ENCODE data around the gene TSPAN5.
"Not testable (repeated sequence)": the region's sequence is repeated elsewhere in the genome, so short reads cannot be mapped to it uniquely, and the experiment has no call there.

TSPAN5 gene

DNA sequence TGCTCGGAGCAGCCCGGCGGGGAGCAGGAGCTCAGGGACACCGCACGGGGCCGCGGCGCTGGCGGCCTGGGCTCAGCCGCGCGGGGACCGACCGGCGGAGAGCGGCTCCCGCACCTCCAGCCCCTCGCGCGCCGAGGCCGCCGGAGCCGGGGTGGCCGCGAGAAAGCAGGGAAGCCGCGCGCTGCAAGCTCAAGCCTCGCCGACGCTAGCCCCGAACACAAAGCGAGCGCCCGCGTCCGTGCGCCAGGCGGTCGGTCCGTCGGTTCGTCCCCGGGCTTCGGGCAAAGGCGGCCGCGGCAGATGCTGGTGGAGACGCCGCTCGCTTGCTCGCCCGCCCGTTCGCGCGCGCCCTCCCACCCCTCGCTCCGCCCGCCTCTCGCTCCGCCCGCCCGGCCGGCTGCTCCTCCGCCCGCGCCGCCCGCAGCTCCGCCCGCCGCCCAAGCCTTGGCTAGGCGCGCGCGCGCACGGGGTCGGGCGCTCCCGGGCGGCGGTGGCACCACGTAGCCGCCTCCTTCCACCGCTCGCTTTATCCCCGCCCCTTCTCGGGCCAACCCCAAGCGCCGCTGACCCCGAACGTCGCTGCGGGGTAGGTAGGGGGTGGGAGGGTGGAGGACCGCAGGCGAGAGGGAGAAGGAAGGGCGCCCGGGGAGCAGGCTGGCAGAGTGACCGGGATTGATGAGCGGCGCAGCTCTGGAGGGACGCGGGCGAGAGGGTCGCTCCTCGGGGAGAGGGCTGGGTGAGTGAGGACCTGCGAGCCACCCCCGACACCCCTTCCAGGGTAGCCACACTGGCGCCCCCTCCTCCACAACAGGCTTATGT lies at the start of gene TSPAN5:
TSPAN5 (minus strand) TSS at position 325 of the 819 bp plus-strand sequence.
- peak; percentile 5 for DNase-seq

DNA sequence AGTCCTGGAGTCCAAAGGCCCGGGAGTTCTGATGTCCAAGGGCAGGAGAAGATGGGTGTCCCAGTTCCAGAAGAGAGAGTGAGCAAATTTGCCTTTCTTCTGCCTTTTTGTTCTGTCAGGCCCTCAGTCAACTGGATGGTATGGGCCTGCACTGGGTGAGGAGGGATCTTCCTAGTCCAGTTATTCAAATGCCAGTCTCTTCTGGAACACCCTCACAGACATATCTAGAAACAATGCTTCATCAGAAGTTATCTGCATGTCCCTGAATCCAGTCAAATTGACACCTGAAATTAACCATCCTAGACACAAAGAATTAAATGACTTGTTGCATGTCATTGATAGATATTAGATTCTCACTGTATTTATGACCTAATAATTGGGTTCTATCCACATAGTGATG lies 48.5 kb upstream of the TSPAN5 start:
- DNase-seq: no peak

DNA sequence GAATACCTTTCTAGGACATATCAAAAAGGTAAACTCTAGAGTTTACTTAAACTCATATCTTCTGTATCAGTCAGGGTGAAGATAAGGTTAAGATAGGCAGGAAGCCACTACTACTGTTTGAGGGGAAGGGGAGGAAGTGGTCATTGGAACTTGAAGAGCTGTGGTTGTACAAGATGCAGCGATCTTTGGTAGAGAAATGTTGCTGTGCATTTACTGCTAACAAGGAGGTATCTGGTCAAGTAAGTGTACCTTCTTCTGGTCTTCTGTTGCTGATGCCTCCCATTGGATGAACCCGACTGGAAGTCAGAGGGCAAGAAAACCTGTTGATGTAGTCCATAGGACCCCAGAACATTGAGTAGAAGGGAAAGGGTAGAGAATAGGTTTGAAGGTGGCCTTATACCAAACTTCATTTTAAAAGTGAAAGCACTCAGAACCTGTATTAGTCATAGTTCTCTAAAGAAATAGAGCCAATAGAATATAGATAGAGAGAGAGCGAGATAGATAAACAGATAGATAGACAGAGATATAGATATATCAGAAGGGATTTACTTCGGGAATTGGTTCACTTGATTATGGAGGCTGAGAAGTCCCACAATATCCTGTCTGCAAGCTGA lies 47.9 kb upstream of the TSPAN5 start:
- no peak for DNase-seq

DNA sequence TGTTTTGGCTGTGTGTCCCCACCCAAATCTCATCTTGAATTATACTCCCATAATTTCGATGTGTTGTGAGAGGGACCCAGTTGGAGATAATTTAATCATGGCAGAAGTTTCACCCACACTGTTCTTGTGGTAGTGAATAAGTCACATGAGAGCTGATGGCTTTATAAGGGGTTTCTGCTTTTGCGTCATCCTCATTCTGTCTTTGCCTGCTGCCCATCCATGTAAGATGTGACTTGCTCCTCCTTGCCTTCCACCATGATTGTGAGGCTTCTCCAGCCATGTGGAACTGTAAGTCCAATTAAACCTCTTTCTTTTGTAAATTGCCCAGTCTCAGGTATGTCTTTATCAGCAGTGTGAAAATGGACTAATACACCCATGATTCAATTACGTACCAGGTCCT lies 47.2 kb upstream of the TSPAN5 start:
- DNase-seq: not testable (repeated sequence)

DNA sequence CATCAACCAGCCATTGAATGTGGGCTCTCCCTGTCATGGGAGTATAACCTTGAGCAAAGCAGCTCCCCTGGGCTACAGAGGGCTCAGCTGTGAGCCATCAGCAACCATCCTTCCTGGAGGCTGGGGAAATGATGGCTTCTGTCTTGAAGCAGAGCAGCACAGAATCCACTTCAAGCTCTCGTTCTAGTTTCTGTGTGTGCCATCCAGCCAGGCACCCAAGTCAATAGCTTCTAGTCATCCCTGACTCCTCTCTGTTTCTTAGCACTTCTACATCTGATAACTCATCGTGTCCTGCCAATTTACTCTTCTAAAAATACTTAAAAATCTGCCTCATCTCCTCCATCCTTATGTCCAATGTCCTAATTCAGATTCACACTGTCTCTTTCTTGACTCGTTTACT lies 42.2 kb upstream of the TSPAN5 start:
- no peak for DNase-seq

DNA sequence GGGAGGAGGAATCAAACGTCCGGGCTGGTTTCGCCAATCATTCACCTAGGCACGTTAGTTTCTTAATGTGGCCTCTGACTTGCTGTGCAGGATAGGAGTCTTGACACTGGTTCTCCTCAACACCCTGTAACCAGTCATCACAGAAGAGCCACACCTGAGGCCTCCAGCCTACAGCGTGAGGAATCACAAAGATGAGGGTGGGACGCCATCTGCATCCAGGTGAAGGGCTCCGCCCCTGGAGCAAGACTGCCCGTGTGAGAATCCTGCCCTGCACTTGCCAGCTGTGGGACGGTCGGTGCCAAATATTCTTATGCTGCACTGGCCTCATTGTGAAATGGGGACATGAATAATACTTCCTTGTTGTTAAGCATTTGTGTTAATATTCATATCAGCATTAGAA lies 35.7 kb upstream of the TSPAN5 start:
- no peak for DNase-seq

DNA sequence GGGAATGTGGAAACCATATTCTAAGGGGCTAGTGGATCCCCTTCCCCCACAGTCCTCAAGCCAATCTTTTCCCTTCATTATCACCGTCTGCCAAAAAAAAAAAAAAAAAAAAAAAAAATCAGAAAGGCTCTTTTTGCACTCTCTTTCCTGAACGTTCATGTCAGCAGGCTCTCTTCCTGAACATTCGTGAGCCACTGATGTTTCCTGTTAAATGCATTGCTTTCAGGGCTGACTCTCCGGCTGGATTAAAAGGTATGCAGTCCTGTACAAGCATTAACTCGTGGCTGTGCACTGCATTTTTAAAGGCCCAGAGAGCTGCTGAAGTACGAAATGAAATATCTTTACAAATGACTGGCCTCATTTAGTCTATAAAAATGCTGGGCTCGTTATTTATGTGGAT lies 34.0 kb upstream of the TSPAN5 start:
- DNase-seq: no peak

DNA sequence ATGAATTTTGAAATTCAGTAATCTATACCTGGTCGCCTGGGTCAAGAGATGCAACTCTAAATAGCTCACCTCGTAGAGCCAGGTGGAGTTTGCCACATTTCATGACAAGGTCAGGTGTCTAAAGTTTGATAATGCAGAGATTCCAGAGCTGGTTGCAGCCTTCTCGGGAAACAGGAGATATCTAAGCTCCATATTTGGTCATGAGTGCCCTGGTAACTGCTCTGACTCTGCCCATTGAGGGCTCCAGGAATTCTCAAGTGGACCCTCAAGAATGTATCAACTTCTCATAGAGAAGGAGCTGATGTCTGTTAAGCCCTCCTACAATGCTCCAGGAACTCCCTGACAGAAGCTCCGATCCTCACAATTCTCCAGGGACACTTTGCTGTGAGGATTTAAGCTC lies 33.2 kb upstream of the TSPAN5 start:
- DNase-seq: no peak

DNA sequence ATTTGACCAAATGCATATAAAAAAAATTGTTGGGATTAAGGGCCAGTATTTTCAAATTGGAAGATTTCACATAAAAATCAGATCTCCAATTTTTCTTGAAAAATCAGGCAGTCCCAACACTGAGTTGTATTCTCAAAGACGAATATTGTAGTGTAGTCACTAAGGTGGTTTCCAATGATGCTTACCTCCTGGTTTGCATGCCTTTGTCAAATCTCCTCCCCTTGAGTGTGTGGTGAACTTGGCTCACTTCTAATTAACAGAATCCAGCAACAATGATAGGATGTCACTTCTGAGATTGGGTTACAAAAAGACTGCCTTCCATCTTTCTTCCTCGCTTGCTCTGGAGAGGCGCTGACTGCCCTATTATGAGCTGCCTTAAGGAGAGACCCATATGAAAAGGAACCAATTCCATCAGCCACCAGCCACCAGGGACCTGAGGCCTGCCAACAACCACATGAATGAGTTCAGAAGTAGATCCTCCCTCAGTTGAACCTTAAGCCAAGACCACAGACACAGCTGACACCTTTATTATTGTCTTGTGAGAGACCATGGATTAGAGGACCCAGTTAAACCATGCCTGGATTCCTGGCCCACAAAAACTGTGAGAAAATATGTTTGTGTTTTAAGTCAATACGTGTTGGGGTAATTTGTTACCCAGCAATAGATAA lies 31.2 kb upstream of the TSPAN5 start:
- no peak for DNase-seq

DNA sequence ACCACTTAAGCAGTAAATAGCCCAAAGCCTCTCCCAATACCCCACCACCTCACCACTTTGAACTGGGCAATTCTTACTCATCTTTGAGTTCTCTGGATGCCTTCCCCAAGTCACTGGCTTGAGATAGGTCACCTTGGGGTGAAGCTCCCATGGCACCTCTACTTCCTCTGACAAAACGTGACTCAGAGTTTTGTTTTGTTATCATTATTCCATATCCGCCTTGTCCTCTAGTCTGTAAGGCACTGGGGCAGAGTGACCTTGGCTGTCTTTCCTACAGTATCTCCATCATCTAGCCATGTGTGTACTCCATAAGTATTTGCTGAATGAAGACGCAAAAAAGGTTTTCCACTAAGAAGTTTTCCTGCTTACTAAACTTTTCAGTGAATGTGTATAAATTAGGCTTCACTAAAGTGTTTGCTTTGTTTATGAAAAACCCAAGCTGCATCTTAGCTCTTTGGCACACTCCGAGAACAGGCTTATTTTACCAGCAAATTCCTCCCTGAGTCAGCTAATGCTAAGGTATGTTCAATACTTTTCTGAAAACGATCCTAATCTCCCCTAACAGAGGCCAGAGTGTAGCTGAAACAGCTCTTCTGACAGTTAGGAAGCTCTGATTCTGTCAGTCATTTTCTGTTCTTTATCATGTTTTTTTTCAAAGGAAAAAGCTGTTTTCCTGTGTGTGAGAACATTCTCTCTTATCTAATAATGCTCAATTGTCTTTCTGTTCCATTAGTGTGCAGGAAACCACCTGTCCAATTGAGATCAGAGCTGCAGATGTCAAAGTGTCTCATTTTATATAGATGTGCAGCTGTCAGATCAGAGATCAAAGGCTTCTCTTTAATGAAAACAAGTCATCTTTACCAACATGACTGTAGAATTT lies 30.2 kb upstream of the TSPAN5 start:
- no peak for DNase-seq

DNA sequence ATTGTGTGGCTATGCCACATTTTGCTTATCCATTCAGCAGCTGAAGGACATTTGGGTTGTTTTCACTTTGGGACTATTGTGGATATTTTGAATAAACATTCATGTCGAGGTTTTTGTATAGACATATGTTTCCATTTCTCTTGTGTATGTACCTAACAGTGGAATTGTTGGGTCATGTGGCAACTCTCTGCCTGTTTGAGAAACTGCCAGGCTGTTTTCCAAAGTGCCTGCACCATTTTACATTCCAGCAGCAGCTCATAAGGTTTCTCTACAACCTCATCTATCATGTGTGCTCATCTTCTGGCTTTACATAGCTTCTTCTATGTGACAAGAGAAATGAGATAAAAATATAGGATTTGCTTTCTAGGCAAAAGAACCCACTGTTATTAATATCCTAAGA lies 29.5 kb upstream of the TSPAN5 start:
- DNase-seq: no peak

DNA sequence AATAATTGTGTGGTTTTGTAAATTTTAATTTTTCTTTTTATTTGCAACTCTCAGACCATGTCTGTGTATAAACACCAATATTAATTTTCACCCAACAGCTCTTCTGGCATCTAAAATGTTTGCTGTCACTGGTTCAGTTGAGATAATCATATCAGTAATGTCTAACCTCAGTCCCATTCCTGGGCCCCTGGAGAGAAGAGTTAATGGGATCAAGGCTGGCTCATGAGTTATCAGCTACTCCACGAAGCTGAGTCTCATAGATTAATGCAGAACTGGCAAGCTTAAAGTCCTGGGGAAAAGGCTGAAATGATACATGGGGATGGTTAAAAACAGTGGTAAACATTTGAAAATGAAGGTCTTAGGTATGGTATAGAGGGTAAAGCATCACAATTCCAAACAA lies 28.4 kb upstream of the TSPAN5 start:
- no peak for DNase-seq

DNA sequence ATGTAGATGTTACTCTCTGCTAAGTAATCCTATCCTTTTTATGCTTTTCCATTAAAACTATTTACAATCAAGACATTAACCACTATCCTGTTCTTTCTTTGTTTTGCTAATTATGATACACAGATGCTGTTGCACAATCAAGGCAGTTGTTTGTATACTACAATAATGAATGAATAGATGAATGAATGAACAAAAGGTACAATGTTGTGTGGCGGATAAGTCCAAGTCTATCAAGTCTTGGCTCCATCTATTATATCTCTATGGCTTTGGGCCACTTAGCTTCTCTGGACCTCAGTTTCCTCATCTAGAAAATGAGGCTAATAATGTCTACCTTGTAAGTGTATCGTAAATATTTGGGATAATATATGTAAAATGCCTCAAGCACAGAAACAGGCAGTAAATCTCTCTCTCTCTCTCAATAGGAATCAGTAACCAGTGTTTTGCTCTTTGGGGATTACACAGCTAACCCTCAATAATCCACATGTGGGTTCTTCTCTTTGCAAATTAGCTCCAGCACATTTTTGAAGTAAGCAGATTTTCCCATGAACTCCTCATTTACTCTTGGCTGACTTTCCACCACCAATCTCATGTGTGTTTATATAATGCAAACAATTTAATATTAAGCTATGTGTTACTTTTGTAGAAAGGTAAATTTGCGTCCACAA lies 27.8 kb upstream of the TSPAN5 start:
- DNase-seq: no peak

DNA sequence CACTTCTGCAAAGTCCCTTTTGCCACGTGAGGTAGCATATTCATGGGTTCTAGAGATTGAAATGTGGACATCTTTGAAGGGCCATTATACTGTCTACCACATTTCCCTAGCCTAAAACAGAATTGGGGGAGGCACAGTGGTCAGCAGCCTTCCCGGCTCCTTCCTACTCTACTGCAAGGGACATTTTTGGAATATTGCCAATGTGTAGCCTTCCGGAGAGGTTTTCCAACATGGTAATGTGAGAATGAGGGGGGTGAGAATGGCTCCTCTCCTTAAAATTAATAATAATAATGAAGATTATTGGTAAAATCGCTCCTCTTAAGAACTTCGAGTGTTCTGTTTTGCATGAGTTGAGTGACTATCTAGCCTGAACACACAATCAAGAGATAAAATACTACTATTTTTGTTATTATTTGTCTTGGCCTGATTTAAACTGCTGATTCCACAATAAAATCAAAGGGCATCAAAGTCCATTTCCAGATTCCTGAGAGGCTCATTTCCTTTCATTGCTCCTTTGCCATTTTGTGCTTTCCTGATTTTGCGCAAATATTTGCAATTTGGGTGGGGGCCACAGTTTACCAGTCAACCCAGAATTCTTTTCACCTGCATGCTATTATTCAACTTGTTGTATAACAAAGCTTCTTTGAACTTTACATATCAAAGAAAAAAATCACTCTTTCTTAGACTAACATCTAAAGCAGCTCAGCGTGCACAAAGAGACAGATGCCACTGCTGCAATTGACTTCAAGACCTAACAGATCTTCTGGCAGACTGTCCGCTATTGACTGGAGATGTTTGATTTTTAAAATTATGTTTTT lies 27.0 kb upstream of the TSPAN5 start:
- DNase-seq: no peak

DNA sequence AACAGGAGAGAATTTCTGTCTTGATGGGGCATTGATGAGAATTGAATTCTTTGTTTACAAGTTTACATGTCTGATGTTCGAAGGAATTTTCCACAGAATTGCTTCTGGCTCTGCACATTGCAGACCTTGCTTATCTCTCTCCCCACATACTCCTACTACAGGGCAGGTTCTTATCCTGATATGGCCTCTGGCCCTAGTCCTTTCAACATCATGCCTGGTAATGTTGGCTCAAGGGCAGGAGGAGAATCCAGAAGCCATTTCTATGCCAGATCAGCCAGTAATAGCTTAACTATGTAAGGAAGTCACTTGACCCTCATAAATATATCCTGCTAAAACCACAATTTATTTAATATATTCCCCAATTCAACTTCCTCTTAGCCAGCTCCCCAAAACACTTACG lies 24.3 kb upstream of the TSPAN5 start:
- no peak for DNase-seq

DNA sequence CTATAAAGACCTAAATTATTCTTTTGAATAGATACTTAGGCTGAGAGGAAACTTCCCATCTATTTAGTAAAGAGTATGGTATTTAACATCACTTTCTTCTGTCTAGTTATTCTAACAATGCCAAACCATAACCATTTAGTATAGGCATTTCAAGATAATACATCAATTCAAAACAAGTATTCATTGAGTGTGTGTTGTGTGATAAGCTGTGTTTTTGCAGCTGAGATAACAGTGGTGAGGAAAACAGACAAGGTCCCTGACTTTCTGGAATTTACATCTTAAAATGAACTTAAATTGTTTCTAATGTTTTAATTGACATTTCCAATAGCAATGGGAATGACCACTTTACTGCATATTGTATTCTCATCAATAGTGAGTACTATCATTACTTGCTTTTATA lies 22.4 kb upstream of the TSPAN5 start:
- no peak for DNase-seq

DNA sequence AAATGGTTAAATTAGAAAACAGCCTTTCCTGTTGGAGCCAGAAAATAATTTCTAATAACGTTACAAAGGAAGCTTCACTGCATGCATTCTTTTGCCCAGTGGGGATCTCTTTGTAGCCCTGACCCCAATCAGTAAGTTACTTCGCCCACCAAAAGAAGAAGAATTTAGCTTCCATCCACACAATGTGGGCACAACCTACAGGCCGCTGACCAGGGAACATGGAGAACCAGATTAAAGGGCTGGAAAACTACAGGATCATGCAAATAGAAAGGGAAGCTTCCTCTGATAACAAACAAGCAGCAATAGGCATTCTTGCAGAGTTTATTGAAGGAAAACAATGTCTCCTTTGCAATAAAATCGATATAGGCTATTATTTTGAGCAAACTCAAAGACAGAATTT lies 21.3 kb upstream of the TSPAN5 start:
- no peak for DNase-seq

DNA sequence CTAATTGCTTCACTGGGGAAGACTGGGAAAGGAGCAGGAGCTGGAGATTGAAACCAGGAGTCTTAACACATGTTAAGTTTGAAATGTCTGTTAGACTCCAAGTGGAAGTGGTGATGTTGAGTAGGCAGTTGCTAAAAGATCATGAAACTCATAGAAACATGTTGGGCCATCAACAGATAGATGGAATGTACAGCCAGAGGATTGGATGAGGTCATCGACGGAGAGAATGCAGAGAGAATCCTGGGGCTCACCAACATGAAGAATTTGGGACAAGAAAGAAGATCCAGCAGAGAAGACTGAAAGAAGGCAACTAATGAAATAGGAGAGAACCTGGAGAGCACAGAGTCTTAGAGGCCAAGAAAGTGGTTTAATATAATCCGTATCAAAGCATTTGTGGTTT lies 19.4 kb upstream of the TSPAN5 start:
- no peak for DNase-seq

DNA sequence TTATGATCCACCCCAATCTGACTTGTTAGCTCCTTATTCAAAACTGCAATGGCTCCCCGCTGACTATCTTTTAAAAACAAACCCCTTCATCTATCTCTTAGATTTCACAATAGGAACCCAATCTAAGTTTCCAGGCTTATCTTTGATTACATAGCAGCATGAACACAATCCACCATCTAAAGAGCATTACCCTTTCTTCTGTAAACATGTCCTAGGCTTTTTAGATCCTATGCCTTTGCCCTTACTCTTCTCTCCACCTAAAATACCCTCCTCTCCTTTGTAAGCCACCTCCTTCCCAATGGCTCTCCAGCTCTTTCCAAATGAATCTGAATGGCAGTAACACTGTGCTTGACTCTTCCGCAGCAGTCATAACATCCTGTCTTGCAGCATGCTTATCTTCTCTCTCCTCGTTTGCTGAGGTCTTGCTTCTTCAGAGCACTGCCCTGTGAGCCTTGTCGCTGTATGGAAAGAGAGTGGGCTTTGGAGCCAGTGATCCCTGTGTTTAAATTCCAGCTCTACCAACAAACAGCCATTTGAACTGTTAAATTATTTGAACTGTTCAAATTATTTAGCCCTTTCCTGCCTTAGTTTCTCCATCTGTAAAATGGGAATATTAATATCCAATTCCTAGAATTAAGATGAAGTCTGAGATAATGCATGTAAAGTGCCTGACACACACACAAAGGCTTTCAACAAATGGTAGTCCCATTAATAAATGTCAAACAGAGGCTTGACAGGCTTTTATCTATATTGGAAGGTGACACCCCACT lies 16.2 kb upstream of the TSPAN5 start:
- DNase-seq: no peak

DNA sequence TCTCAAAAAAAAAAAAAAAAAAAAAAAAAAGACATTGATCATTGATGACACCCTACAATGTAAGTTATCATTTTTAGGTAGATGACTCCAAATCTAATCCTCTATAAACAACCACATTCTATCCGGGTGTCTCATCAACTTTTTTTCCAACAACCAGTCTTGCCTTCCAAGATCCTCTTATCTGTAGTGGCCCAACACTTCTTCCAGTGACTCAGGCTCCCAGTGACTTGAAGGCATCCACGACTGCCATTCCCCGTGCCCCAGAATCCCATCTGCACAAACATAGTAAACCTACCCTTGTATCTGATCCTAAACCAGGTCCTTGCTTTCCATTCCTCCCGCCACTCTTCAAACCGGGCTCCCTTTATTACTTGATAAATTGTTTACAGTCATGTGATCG lies 15.6 kb upstream of the TSPAN5 start:
- DNase-seq: no peak

DNA sequence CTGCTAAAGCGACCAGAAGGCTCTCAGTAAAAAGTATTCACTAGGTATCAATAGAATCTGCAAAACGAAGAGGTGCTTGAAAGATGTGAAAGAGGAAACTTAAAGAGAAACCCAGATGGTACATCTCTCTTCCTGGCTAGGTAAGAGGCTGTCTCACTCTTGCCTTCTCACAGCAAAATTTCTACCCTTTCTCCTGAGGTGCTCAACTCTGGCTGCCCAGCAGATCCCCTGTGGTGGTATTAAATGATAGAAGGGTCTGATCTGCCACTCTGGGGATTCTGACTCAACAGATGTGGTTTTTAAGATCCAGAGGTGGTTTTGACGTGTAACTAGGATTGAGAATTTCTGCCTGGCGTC lies 14.9 kb upstream of the TSPAN5 start:
- DNase-seq: no peak

Data from GOT3 (cell line).